Measurements from ENCODE around the gene ABCB11.
"Not testable (repeated sequence)": the region's sequence is repeated elsewhere in the genome, so short reads cannot be mapped to it uniquely, and the experiment has no call there.

ABCB11 gene

GRCh38 chr2:168890006-168890782 lies 140.9 kb downstream of the ABCB11 start, which contains the start of gene SPC25:
SPC25 (minus strand) TSS chr2:168890430; CDS start chr2:168889519, 911 bp downstream.
- DNase-seq (ENCODE audit: low read depth), result peak; percentile 93

GRCh38 chr2:168889635-168890005 lies 141.5 kb downstream of the ABCB11 start:
- no peak for DNase-seq (ENCODE audit: low read depth)

GRCh38 chr2:168884975-168885374 lies 146.1 kb downstream of the ABCB11 start:
- DNase-seq (ENCODE audit: low read depth), result peak; percentile 20

GRCh38 chr2:168882163-168882562 lies 149.0 kb downstream of the ABCB11 start:
- not testable (repeated sequence) for DNase-seq (ENCODE audit: low read depth)

GRCh38 chr2:168874368-168875054 lies 156.6 kb downstream of the ABCB11 start:
- no peak for DNase-seq (ENCODE audit: low read depth)

- not testable (repeated sequence) for DNase-seq (ENCODE audit: low read depth)
Measured at GRCh38 chr2:168870824-168871223, 160.3 kb downstream of the ABCB11 start.
